ENCODE data around the gene TNS3. TPM values are rescaled to one million over a fixed set of nuclear protein-coding genes. Genes with fewer than 3 reads are reported as not detected.
"Not testable (repeated sequence)": the region's sequence is repeated elsewhere in the genome, so short reads cannot be mapped to it uniquely, and the experiment has no call there.

TNS3 gene
- total RNA-seq, 1 donor from 2014 or later = 41.2 TPM

- Histone ChIP-seq H3K36me3 (ENCODE audit: control insufficient read depth, insufficient read depth, low read length) (no peaks in the 10 kb centered on the region), H3K27me3 (ENCODE audit: control insufficient read depth, insufficient read depth, low read length) (no peaks in the 10 kb centered on the region), H3K4me3 (ENCODE audit: low read depth, low read length) (no peak overlapping the region)
- TF ChIP-seq CTCF (IDR thresholded peaks at IDR 0.05; ENCODE audit: insufficient read depth, low read length, poor library complexity, severe bottlenecking) = no peak
- no peak for DNase-seq (ENCODE audit: low read depth)
These were observed 314.6 kb downstream of the TNS3 start for GRCh38 chr7:47267346-47267745.

GRCh38 chr7:47266799-47267198 lies 315.1 kb downstream of the TNS3 start:
- peak; percentile 56 for DNase-seq (ENCODE audit: low read depth)
- no peak for TF ChIP-seq CTCF (IDR thresholded peaks at IDR 0.05; ENCODE audit: insufficient read depth, low read length, poor library complexity, severe bottlenecking)
- H3K4me3 ChIP-seq (ENCODE audit: low read depth, low read length) = no peak overlapping the region
- H3K27me3 ChIP-seq (ENCODE audit: control insufficient read depth, insufficient read depth, low read length) = no peaks in the 10 kb centered on the region
- no peaks in the 10 kb centered on the region for H3K36me3 ChIP-seq (ENCODE audit: control insufficient read depth, insufficient read depth, low read length)

GRCh38 chr7:47266131-47266706 lies 315.7 kb downstream of the TNS3 start:
- Histone ChIP-seq H3K36me3 (ENCODE audit: control insufficient read depth, insufficient read depth, low read length) (no peaks in the 10 kb centered on the region), H3K4me3 (ENCODE audit: low read depth, low read length) (no peak overlapping the region), H3K27me3 (ENCODE audit: control insufficient read depth, insufficient read depth, low read length) (no peaks in the 10 kb centered on the region)
- TF ChIP-seq CTCF (IDR thresholded peaks at IDR 0.05; ENCODE audit: insufficient read depth, low read length, poor library complexity, severe bottlenecking) = peak; percentile 93
- peak; percentile 31 for DNase-seq (ENCODE audit: low read depth)

- no peak overlapping the region for H3K4me3 ChIP-seq (ENCODE audit: low read depth, low read length)
- no peaks in the 10 kb centered on the region for H3K36me3 ChIP-seq (ENCODE audit: control insufficient read depth, insufficient read depth, low read length)
- TF ChIP-seq CTCF (IDR thresholded peaks at IDR 0.05; ENCODE audit: insufficient read depth, low read length, poor library complexity, severe bottlenecking) = no peak
- no peak for DNase-seq (ENCODE audit: low read depth)
- H3K27me3 ChIP-seq (ENCODE audit: control insufficient read depth, insufficient read depth, low read length) = no peaks in the 10 kb centered on the region
These were observed 316.3 kb downstream of the TNS3 start for GRCh38 chr7:47265621-47266020.

- Histone ChIP-seq H3K4me3 (ENCODE audit: low read depth, low read length) (no peak overlapping the region), H3K36me3 (ENCODE audit: control insufficient read depth, insufficient read depth, low read length) (no peaks in the 10 kb centered on the region), H3K27me3 (ENCODE audit: control insufficient read depth, insufficient read depth, low read length) (no peaks in the 10 kb centered on the region)
- TF ChIP-seq CTCF (IDR thresholded peaks at IDR 0.05; ENCODE audit: insufficient read depth, low read length, poor library complexity, severe bottlenecking) = no peak
- DNase-seq (ENCODE audit: low read depth) = no peak
These were observed 317.8 kb downstream of the TNS3 start for GRCh38 chr7:47264021-47264651.

- H3K36me3 ChIP-seq (ENCODE audit: control insufficient read depth, insufficient read depth, low read length) = no peaks in the 10 kb centered on the region
- DNase-seq (ENCODE audit: low read depth) = no peak
- H3K4me3 ChIP-seq (ENCODE audit: low read depth, low read length) = no peak overlapping the region
- TF ChIP-seq CTCF (IDR thresholded peaks at IDR 0.05; ENCODE audit: insufficient read depth, low read length, poor library complexity, severe bottlenecking) = no peak
- H3K27me3 ChIP-seq (ENCODE audit: control insufficient read depth, insufficient read depth, low read length) = no peaks in the 10 kb centered on the region
These were observed 319.0 kb downstream of the TNS3 start for GRCh38 chr7:47262881-47263280.

GRCh38 chr7:47262160-47262559 lies 319.8 kb downstream of the TNS3 start:
- H3K36me3 ChIP-seq (ENCODE audit: control insufficient read depth, insufficient read depth, low read length); H3K4me3 ChIP-seq (ENCODE audit: low read depth, low read length); H3K27me3 ChIP-seq (ENCODE audit: control insufficient read depth, insufficient read depth, low read length); DNase-seq (ENCODE audit: low read depth): not testable (repeated sequence)
